KOPT-K1 (cell line): ENCODE results near the gene SLC9A3.

Source experiments
- H3K27ac ChIP-seq: fragments of 200-600 bp; sonication (generic); 2 replicates; pipeline ENCODE4 v1.5.1; 2016; ENCODE audit warnings: antibody characterized with exemption, mild to moderate bottlenecking, low read depth, low read length; ENCODE audit not compliant: poor library complexity, severe bottlenecking
- H3K36me3 ChIP-seq: fragments of 200-600 bp; sonication (generic); 2 replicates; pipeline ENCODE4 v1.5.1; 2017; ENCODE audit warnings: antibody characterized with exemption, mild to moderate bottlenecking, low read length, moderate library complexity; ENCODE audit not compliant: insufficient read depth
- H3K9me3 ChIP-seq: fragments of 200-600 bp; sonication (generic); 2 replicates; pipeline ENCODE4 v1.5.1; 2017; ENCODE audit warnings: antibody characterized with exemption, low read length, mild to moderate bottlenecking; ENCODE audit not compliant: insufficient read depth, poor library complexity, severe bottlenecking

The SLC9A3 gene

GRCh38 chr5:456351-457194 is 67.7 kb downstream of the SLC9A3 start:
- Histone ChIP-seq H3K36me3 (peaks cover 96% of the 10 kb centered on the region), H3K9me3 (peaks cover 10% of the 10 kb centered on the region), H3K27ac (no peak overlapping the region)

GRCh38 chr5:455806-456205 is 68.4 kb downstream of the SLC9A3 start:
- Histone ChIP-seq H3K9me3 (peaks cover 17% of the 10 kb centered on the region), H3K27ac (no peak overlapping the region), H3K36me3 (peaks cover 99% of the 10 kb centered on the region)

- H3K9me3 ChIP-seq, result peaks cover 17% of the 10 kb centered on the region
- peaks cover 99% of the 10 kb centered on the region for H3K36me3 ChIP-seq
- no peak overlapping the region for H3K27ac ChIP-seq
Measured at GRCh38 chr5:454936-455335, 69.3 kb downstream of the SLC9A3 start.

GRCh38 chr5:453725-454481 is 70.3 kb downstream of the SLC9A3 start:
- peaks cover 99% of the 10 kb centered on the region for H3K36me3 ChIP-seq
- peaks cover 17% of the 10 kb centered on the region for H3K9me3 ChIP-seq
- H3K27ac ChIP-seq, result no peak overlapping the region

- H3K36me3 ChIP-seq, result peaks cover 99% of the 10 kb centered on the region
- no peak overlapping the region for H3K27ac ChIP-seq
- peaks cover 17% of the 10 kb centered on the region for H3K9me3 ChIP-seq
Measured at GRCh38 chr5:452978-453710, 71.1 kb downstream of the SLC9A3 start.

GRCh38 chr5:451587-452458 is 72.4 kb downstream of the SLC9A3 start:
- no peak overlapping the region for H3K27ac ChIP-seq
- peaks cover 17% of the 10 kb centered on the region for H3K9me3 ChIP-seq
- H3K36me3 ChIP-seq, result peaks cover 99% of the 10 kb centered on the region

- Histone ChIP-seq H3K27ac (no peak overlapping the region), H3K36me3 (peaks cover 84% of the 10 kb centered on the region), H3K9me3 (peaks cover 17% of the 10 kb centered on the region)
Measured at GRCh38 chr5:449151-449550, 75.1 kb downstream of the SLC9A3 start.

GRCh38 chr5:448766-449090 is 75.5 kb downstream of the SLC9A3 start:
- Histone ChIP-seq H3K9me3 (peaks cover 17% of the 10 kb centered on the region), H3K36me3 (peaks cover 80% of the 10 kb centered on the region), H3K27ac (no peak overlapping the region)

- peaks cover 17% of the 10 kb centered on the region for H3K9me3 ChIP-seq
- no peak overlapping the region for H3K27ac ChIP-seq
- peaks cover 74% of the 10 kb centered on the region for H3K36me3 ChIP-seq
Measured at GRCh38 chr5:448061-448765, 76.0 kb downstream of the SLC9A3 start.

- Histone ChIP-seq H3K27ac (no peak overlapping the region), H3K36me3 (peaks cover 67% of the 10 kb centered on the region), H3K9me3 (peaks cover 16% of the 10 kb centered on the region)
Measured at GRCh38 chr5:447501-447900, 76.7 kb downstream of the SLC9A3 start.

- Histone ChIP-seq H3K36me3 (peaks cover 61% of the 10 kb centered on the region), H3K9me3 (peaks cover 10% of the 10 kb centered on the region), H3K27ac (no peak overlapping the region)
Measured at GRCh38 chr5:446883-447263, 77.4 kb downstream of the SLC9A3 start.

- Histone ChIP-seq H3K27ac (no peak overlapping the region), H3K9me3 (peaks cover 4% of the 10 kb centered on the region), H3K36me3 (peaks cover 55% of the 10 kb centered on the region)
Measured at GRCh38 chr5:446066-446882, 78.0 kb downstream of the SLC9A3 start.

- Histone ChIP-seq H3K27ac (no peak overlapping the region), H3K36me3 (peaks cover 48% of the 10 kb centered on the region), H3K9me3 (no peaks in the 10 kb centered on the region)
Measured at GRCh38 chr5:445591-445990, 78.7 kb downstream of the SLC9A3 start.
